HG03159 (cell line): ENCODE measurements around the gene MAN1C1.
"Not testable (repeated sequence)": the region's sequence is repeated elsewhere in the genome, so short reads cannot be mapped to it uniquely, and the experiment has no call there.

ENCODE experiments used
- ATAC-seq: cut with Tn5 transposase; IDR thresholded peaks from one replicate; pipeline ENCODE4 v1.9.1; 2021; ENCODE audit warnings: mild to moderate bottlenecking, moderate library complexity; ENCODE audit not compliant: unreplicated experiment

MAN1C1 gene

DNA sequence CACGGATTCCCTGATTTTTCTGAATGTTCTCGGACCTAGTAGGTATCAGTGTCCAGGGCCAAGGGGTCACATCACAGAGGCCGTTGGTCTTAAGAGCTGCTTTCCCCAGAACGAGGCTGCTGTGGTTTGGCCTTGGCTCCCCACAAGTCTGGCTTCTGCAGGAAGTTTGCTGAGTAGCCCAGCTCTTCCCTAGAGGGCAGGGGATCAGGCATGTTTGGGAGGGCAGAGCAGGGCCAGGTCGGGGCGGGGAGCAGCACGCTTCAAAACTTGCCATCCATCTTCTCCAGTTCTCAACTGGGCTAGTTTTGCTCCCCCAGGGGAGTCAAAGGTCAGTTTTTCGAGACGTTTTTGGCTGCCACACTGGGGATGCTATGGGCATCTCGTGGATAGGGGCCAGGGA, 37.0 kb downstream of the MAN1C1 start:
- no peak for ATAC-seq

DNA sequence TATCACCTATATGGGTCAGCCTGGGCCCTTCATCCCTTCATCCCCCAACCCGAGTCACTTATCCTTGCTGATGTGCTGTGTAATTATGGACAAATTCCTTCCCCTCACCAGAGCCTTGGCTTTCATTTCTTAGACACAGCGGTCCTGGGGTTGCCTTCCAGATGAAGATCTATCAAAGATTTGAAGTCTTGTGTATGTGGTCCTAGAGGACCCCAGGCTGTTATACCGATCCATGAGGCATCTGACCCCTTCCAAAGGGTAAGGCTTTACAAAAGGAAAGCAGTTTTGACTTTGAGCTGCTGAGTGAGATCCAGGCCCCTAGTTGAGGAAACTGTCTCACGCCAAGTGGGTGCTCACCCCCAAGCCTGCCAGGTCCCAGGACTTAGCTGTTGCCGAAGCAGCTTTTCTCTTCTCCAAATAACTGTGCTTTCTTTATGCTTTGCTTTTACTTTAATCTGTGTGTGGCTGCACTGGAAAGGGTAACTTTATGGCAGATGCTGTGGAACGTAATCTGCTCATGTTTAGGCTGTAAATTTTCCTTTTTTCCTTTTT, 37.6 kb downstream of the MAN1C1 start:
- no peak for ATAC-seq

DNA sequence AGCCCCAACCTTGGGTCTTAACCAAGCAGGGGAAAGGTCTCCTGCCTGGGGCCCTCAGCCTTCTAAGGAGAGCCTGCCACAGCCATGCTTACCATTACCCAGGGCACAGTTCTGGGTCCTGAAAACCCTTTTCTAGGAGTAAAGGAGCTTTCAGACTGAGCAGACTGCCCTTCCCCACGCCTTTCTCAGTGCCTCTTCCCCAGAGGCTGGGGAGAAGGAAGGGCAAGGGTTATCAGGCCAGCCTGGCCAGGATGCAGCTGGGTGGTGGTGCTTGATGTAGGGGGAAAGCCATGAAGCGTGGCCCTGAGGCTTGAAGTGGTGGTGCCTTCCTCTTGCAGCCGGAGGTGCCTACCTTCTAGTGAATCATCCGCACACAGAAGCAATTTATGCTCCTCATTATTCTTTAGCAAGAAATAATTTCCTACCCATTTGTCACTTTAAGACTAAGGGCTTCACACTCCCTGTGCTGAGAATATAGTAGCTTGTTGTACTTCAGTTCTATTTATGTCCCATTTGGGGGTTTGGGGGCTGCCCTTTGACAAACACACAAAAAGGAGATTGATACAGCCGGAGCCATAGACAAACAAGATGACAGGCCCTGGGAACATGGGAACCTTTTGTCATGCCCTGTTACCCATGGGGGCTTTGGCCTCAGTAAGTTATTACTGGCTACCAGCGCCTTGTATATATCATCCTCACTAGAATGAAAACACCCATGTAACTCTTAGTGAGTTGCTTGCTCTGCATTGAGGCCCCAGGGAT, 40.7 kb downstream of the MAN1C1 start:
- no peak for ATAC-seq

GRCh38 chr1:25657883-25658760, 41.5 kb downstream of the MAN1C1 start:
- ATAC-seq: no peak

GRCh38 chr1:25658791-25659431, 42.3 kb downstream of the MAN1C1 start:
- ATAC-seq: no peak

- ATAC-seq: no peak
Observed at GRCh38 chr1:25661043-25661815, 44.6 kb downstream of the MAN1C1 start.

GRCh38 chr1:25662061-25662460, 45.5 kb downstream of the MAN1C1 start:
- ATAC-seq: no peak

- ATAC-seq: not testable (repeated sequence)
Observed at GRCh38 chr1:25662959-25663358, 46.4 kb downstream of the MAN1C1 start.

- ATAC-seq: no peak
Observed at GRCh38 chr1:25664357-25665199, 48.0 kb downstream of the MAN1C1 start.

- ATAC-seq: no peak
Observed at GRCh38 chr1:25666460-25666859, 49.9 kb downstream of the MAN1C1 start.

GRCh38 chr1:25668931-25669573, 52.5 kb downstream of the MAN1C1 start:
- no peak for ATAC-seq

DNA sequence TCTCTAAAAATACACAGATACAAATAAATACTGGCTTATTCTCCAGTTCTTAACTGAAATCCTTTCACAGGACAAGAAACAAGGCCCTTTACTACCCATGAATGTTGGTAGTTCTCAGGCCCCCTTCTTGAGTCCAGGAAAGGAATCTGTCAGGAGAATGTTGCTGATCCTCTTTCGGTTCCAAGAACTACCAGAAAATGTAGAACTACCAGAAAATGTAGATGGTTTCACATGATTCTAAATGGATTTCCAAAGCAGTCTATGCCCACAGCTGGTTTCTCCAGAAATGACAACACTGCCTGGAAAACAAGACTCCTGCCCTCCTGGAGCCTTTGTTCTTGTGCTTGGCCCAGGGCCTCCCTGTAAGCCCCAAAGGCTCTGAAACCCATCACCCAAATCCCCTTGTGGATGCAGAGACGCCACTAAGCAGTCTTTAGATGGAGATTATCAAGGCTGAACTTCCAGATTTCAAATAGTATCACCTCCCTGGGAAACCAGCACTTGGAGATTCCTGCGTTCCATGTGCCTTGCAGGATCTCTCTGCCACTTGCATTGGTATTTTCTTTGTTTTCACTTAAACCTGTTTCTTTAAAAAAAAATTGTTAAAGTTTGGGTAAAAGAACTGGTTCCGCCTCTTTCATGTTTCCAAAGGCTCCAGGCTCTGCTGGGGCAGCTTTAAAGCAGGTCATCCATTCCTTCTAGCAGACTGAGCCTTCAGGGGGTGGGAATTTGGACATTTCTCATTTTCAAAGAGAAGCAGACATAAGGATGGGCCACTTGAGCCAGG, 53.4 kb downstream of the MAN1C1 start:
- ATAC-seq: no peak

DNA sequence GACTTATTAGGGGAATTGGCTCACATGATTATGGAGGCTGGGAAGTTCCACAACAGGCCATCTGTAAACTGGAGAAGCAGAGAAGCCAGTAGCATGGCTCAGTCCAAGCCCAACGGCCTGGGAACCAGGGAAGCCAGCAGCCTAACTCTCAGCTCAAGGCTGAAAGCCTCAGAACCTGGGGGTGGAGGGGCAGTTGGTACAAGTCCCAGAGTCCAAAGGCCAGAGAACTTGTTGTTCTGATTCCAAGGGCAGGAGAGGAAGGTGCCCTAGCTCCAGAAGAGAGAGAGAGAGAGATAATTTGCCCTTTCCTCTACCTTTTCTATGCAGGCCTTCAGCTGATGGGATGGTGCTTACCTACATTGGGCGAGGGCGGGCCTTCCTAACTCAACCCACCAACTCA, 55.3 kb downstream of the MAN1C1 start:
- no peak for ATAC-seq

DNA sequence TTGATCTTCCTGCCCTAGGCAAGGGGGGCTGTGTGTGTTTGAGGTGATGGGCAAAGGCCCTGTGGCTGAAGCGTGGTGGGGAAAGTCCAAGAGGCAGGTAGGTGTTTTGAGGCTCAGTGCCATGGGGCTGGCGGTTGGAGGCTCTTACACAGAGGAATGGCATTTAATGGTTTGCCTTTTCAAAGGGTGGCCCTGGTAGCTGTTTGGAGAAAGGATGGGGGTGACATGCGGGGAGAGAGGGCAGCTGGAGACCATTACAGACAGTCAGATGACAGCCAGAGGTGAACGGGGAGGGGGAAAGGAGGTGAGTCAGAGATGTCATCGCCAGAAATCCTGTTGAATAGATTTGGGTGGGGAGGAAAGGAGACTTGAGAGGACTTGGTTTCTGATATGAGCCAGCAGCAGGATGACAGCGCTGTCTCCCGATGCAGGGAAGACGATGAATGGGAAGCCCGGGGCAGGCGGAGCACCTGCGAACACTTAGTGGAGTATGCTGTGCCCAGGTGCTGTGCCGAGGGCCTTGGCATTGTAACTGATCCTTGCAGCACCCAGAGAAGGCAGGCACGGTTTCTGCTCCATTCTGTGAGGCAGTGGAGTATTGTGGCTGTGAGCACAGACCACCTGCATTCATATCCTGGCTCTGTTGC, 56.3 kb downstream of the MAN1C1 start:
- no peak for ATAC-seq

GRCh38 chr1:25673456-25673855, 56.9 kb downstream of the MAN1C1 start:
- ATAC-seq: no peak

- ATAC-seq: no peak
Observed at GRCh38 chr1:25673962-25674806, 57.6 kb downstream of the MAN1C1 start.

DNA sequence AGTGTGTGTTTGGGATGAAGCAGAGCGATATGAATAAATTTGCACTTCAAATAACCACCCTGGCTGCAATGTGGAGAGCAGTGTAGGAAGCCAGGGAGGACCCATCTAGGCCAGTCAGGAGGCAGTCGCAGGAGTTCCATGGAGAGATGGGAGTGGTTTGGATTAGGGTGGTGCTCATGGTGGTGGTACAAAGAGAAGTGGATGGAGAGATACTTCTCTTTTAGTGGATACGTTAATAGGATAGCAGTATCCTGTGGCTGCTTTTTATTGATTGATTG, 58.2 kb downstream of the MAN1C1 start:
- ATAC-seq: no peak
